ENCODE measurements around the gene IFI27L2. TPM values are rescaled to one million over a fixed set of nuclear protein-coding genes. Genes with fewer than 3 reads are reported as not detected.

IFI27L2 gene
- total RNA-seq, 3 donors from 2014 or later (not counting 1 experiment from before 2014, with no cell fraction given): 36.3 to 55.1 (median 39.8) TPM

DNA sequence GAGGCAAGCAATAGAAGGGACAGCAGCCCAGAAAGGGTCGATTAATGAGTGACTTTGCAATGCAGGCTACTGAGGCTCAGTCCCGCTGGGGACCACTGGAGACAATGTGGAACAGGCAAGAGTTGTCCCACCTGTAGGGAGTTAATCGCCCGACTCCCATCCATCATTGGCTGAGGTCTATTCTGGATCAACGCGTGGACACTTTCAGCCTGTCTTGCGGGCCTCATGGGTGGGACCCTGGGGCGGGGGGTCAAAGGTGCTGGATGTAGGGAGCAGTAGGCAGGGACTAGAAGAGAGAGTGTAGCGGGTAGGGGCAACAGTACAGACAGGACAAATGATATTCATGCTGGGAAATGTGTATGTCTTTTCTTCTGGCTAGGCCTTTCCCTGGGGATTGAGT lies 6.1 kb downstream of the IFI27L2 start:
- DNase-seq: no peak
- ATAC-seq: no peak
- Histone ChIP-seq H3K27ac (ENCODE audit: low read length) (no peak overlapping the region), H3K36me3 (ENCODE audit: control insufficient read depth, insufficient read depth, low read length) (no peaks in the 10 kb centered on the region), H3K4me1 (ENCODE audit: control insufficient read depth, insufficient read depth, low read length) (no peaks in the 10 kb centered on the region), H3K27me3 (ENCODE audit: control insufficient read depth, insufficient read depth, low read length) (no peaks in the 10 kb centered on the region), H3K4me3 (ENCODE audit: low read length) (no peak overlapping the region), H3K9me3 (ENCODE audit: control insufficient read depth, insufficient read depth, low read length) (peaks cover 10% of the 10 kb centered on the region)
- Mint-ChIP-seq H3K4me3 (no peak overlapping the region), H3K4me1 (peaks cover 0 to under 1% of the 10 kb centered on the region in 2 donors), H3K9me3 (no peaks in the 10 kb centered on the region), H3K27me3 (ENCODE audit: low read depth in 2 of 2) (peaks cover 11 to 18% of the 10 kb centered on the region in 2 donors), H3K27ac (no peak overlapping the region), H3K36me3 (no peaks in the 10 kb centered on the region)
- TF ChIP-seq, protein P1, sequence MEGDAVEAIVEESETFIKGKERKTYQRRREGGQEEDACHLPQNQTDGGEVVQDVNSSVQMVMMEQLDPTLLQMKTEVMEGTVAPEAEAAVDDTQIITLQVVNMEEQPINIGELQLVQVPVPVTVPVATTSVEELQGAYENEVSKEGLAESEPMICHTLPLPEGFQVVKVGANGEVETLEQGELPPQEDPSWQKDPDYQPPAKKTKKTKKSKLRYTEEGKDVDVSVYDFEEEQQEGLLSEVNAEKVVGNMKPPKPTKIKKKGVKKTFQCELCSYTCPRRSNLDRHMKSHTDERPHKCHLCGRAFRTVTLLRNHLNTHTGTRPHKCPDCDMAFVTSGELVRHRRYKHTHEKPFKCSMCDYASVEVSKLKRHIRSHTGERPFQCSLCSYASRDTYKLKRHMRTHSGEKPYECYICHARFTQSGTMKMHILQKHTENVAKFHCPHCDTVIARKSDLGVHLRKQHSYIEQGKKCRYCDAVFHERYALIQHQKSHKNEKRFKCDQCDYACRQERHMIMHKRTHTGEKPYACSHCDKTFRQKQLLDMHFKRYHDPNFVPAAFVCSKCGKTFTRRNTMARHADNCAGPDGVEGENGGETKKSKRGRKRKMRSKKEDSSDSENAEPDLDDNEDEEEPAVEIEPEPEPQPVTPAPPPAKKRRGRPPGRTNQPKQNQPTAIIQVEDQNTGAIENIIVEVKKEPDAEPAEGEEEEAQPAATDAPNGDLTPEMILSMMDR (IDR thresholded peaks at IDR 0.05): no peak
- intact Hi-C loops (cut with micrococcal nuclease): no loop called here
- WGBS (ENCODE audit: insufficient coverage): 96% methylated on average over 9 of the region's 9 CpGs

DNA sequence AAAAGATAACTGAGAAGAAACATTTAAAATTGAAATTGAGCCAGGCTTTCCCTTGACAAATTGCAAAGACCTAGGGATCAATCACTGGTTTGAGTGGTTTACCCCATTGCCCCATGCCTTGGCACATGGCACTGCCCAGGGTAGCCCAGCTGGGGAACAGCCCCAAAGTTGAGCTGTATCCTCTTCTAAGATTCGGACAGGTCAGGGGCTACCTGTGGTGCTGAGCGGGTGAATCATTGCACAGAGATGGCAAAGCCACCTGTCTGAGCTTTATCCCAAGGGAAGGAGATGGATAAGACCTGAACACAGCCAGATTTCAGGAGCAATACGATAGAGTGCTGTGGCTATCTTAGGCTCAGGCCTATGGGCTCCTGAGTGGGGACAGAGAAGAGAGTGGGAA lies 7.0 kb downstream of the IFI27L2 start:
- Histone ChIP-seq H3K27ac (ENCODE audit: low read length) (no peak overlapping the region), H3K4me1 (ENCODE audit: control insufficient read depth, insufficient read depth, low read length) (peaks cover 3% of the 10 kb centered on the region), H3K4me3 (ENCODE audit: low read length) (no peak overlapping the region), H3K9me3 (ENCODE audit: control insufficient read depth, insufficient read depth, low read length) (peaks cover 10% of the 10 kb centered on the region), H3K36me3 (ENCODE audit: control insufficient read depth, insufficient read depth, low read length) (no peaks in the 10 kb centered on the region), H3K27me3 (ENCODE audit: control insufficient read depth, insufficient read depth, low read length) (no peaks in the 10 kb centered on the region)
- intact Hi-C loops (cut with micrococcal nuclease): no loop called here
- Mint-ChIP-seq H3K27ac (no peak overlapping the region), H3K4me1 (peaks cover 0 to 9% of the 10 kb centered on the region in 2 donors), H3K9me3 (no peaks in the 10 kb centered on the region), H3K27me3 (ENCODE audit: low read depth in 2 of 2) (peaks cover 18 to 26% of the 10 kb centered on the region in 2 donors), H3K4me3 (no peak overlapping the region), H3K36me3 (no peaks in the 10 kb centered on the region)
- TF ChIP-seq, protein P1 (IDR thresholded peaks at IDR 0.05): no peak
- WGBS (ENCODE audit: insufficient coverage): 71% methylated on average over 3 of the region's 3 CpGs
- no peak for ATAC-seq
- no peak for DNase-seq

DNA sequence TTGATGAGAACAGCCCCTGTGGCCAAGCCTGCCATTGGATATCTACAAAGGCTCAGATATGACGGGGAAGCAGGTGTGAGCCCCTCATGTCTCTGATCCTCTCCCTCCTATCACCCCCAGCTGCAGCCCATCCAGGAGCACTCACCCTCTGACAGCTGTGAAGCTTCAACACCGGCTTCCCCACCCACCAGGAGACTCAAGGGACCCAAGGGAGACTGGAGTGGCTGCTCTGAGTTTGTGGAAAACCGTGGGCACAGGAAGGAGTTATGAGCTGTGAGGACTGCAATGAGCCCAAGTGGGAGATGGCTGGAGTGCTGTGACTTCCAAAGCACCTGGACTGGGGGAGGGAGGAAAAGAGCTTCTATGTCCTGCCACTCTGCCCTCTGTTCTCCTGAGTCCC lies 7.9 kb downstream of the IFI27L2 start:
- Histone ChIP-seq H3K4me3 (ENCODE audit: low read length) (no peak overlapping the region), H3K4me1 (ENCODE audit: control insufficient read depth, insufficient read depth, low read length) (peaks cover 3% of the 10 kb centered on the region), H3K27me3 (ENCODE audit: control insufficient read depth, insufficient read depth, low read length) (no peaks in the 10 kb centered on the region), H3K36me3 (ENCODE audit: control insufficient read depth, insufficient read depth, low read length) (no peaks in the 10 kb centered on the region), H3K9me3 (ENCODE audit: control insufficient read depth, insufficient read depth, low read length) (peaks cover 10% of the 10 kb centered on the region), H3K27ac (ENCODE audit: low read length) (no peak overlapping the region)
- TF ChIP-seq, protein P1 (IDR thresholded peaks at IDR 0.05): no peak
- no peaks in the 10 kb centered on the region for H3K9me3 Mint-ChIP-seq
- H3K4me3 Mint-ChIP-seq: no peak overlapping the region
- ATAC-seq: no peak
- peaks cover 24 to 36% of the 10 kb centered on the region in 2 donors for H3K27me3 Mint-ChIP-seq (ENCODE audit: low read depth in 2 of 2)
- no peak for DNase-seq
- intact Hi-C loops (cut with micrococcal nuclease): no loop called here
- peaks cover 0 to 10% of the 10 kb centered on the region in 2 donors for H3K4me1 Mint-ChIP-seq
- H3K27ac Mint-ChIP-seq: no peak overlapping the region
- 66% methylated on average over 3 of the region's 3 CpGs for WGBS (ENCODE audit: insufficient coverage)
- H3K36me3 Mint-ChIP-seq: no peaks in the 10 kb centered on the region

DNA sequence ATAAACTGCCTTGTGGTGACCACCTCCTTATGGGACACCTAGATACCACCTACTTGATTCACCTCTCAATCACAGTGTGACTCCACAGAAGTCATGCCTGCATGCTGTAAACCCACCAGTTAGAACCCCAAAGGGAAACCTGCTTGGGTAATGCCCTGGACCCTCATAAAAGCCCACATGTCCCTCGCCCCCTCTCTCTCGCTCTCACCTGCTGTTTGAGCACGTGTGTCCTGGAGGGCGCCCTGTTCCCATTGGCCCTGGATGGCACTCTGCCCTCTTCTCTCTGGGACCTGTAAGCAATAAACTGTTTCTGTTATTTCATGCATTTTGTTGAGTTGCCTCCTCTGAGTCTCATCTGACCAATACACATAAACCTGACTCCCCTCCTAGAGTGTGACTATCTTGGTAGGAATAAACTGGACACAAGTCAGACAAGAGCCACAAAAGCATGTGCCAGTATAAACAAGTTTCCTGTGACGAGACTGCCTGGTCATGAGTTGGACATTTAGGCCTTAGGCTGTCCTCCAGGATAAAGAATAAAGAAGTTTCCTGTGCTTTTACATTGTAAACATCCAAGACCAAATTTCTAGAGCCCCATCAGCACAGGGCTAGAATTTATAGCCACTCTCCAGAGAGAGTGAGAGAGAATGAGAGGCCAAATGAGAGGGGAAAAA lies 8.6 kb downstream of the IFI27L2 start:
- H3K36me3 ChIP-seq (ENCODE audit: control insufficient read depth, insufficient read depth, low read length): no peaks in the 10 kb centered on the region
- TF ChIP-seq, protein P1 (IDR thresholded peaks at IDR 0.05): no peak
- peaks cover 3% of the 10 kb centered on the region for H3K4me1 ChIP-seq (ENCODE audit: control insufficient read depth, insufficient read depth, low read length)
- ATAC-seq: no peak
- Mint-ChIP-seq H3K27me3 (ENCODE audit: low read depth in 2 of 2) (peaks cover 29 to 42% of the 10 kb centered on the region in 2 donors), H3K36me3 (no peaks in the 10 kb centered on the region), H3K27ac (no peak overlapping the region), H3K9me3 (no peaks in the 10 kb centered on the region), H3K4me3 (no peak overlapping the region), H3K4me1 (peaks cover 0 to 10% of the 10 kb centered on the region in 2 donors)
- H3K4me3 ChIP-seq (ENCODE audit: low read length): no peak overlapping the region
- intact Hi-C loops (cut with micrococcal nuclease): no loop called here
- H3K27ac ChIP-seq (ENCODE audit: low read length): no peak overlapping the region
- DNase-seq: no peak
- 87% methylated on average over 5 of the region's 5 CpGs for WGBS (ENCODE audit: insufficient coverage)
- H3K27me3 ChIP-seq (ENCODE audit: control insufficient read depth, insufficient read depth, low read length): no peaks in the 10 kb centered on the region
- peaks cover 10% of the 10 kb centered on the region for H3K9me3 ChIP-seq (ENCODE audit: control insufficient read depth, insufficient read depth, low read length)

Measured in natural killer cell (primary cell).